ENCODE results near the gene QRICH2.

Gene QRICH2, protein sequence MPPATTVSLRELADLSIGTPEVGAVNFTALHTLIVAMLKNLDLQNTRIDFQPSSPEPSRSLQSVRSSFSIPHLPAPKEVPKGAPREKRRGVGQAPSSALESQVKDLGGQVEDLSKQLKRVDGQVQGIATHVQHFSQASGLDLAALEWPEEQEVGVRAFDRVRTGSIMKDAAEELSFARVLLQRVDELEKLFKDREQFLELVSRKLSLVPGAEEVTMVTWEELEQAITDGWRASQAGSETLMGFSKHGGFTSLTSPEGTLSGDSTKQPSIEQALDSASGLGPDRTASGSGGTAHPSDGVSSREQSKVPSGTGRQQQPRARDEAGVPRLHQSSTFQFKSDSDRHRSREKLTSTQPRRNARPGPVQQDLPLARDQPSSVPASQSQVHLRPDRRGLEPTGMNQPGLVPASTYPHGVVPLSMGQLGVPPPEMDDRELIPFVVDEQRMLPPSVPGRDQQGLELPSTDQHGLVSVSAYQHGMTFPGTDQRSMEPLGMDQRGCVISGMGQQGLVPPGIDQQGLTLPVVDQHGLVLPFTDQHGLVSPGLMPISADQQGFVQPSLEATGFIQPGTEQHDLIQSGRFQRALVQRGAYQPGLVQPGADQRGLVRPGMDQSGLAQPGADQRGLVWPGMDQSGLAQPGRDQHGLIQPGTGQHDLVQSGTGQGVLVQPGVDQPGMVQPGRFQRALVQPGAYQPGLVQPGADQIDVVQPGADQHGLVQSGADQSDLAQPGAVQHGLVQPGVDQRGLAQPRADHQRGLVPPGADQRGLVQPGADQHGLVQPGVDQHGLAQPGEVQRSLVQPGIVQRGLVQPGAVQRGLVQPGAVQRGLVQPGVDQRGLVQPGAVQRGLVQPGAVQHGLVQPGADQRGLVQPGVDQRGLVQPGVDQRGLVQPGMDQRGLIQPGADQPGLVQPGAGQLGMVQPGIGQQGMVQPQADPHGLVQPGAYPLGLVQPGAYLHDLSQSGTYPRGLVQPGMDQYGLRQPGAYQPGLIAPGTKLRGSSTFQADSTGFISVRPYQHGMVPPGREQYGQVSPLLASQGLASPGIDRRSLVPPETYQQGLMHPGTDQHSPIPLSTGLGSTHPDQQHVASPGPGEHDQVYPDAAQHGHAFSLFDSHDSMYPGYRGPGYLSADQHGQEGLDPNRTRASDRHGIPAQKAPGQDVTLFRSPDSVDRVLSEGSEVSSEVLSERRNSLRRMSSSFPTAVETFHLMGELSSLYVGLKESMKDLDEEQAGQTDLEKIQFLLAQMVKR (N-terminal part only)

DNA sequence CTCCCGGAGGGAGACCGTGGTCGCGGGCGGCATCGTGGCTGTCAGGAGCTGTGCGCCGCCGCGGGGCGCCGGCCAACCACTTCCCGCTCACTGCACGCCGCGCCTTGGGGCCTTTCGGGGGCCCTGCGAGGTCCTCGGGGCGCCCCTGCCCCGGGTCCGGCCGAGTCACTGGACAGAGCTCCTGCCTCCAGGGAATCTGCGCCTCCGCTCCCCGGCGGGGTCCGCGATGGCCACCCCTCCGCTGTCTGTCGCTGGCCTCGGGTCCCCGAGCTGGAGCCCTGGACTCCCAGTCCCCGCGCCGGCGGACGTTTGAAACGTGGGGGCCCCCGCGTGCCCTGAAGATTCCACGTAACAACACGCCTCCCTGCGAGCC, at the start of gene QRICH2:
TSS of gene QRICH2 (minus strand) at position 311 of the 373 bp plus-strand sequence. CDS start at position 33, 278 bp downstream.
- H3K4me3 ChIP-seq (ENCODE audit: control insufficient read depth, low read depth, low read length), result no peak within 1 kb of the TSS
- no peak for DNase-seq (ENCODE audit: low read depth)
- TF ChIP-seq, protein P1, sequence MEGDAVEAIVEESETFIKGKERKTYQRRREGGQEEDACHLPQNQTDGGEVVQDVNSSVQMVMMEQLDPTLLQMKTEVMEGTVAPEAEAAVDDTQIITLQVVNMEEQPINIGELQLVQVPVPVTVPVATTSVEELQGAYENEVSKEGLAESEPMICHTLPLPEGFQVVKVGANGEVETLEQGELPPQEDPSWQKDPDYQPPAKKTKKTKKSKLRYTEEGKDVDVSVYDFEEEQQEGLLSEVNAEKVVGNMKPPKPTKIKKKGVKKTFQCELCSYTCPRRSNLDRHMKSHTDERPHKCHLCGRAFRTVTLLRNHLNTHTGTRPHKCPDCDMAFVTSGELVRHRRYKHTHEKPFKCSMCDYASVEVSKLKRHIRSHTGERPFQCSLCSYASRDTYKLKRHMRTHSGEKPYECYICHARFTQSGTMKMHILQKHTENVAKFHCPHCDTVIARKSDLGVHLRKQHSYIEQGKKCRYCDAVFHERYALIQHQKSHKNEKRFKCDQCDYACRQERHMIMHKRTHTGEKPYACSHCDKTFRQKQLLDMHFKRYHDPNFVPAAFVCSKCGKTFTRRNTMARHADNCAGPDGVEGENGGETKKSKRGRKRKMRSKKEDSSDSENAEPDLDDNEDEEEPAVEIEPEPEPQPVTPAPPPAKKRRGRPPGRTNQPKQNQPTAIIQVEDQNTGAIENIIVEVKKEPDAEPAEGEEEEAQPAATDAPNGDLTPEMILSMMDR (conservative IDR thresholded peaks at IDR 0.05; ENCODE audit: control insufficient read depth, insufficient read depth, low read depth, low read length), result no peak

DNA sequence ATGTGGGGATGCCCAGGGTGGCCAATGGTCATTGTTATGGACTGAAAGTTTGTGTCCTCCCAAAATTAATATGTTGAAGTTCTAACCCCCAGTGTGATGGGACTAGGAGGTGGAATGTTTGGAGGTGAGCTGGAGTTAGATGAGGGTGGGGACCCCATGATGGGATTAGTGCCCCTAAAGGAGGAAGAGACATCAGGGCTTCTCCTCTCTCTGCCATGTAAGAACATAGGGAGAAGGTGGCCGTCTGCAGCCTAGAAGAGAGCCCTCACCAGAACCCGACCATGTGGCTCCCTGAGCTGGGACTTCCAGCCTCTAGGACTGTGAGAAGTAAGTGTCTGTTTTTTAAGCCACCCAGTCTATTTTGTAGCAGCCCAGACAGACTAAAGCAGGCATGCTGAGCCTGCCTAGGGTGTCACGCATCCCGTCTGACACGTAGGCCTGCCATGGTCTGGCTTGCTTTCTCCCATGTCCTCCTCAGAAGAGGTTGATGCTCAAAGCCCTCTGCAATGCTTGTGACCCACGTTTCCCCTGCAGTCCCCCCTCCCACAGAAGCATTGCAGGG, 49.6 kb upstream of the QRICH2 start:
- TF ChIP-seq, protein P1 (conservative IDR thresholded peaks at IDR 0.05; ENCODE audit: control insufficient read depth, insufficient read depth, low read depth, low read length), result no peak
- DNase-seq (ENCODE audit: low read depth), result no peak

DNA sequence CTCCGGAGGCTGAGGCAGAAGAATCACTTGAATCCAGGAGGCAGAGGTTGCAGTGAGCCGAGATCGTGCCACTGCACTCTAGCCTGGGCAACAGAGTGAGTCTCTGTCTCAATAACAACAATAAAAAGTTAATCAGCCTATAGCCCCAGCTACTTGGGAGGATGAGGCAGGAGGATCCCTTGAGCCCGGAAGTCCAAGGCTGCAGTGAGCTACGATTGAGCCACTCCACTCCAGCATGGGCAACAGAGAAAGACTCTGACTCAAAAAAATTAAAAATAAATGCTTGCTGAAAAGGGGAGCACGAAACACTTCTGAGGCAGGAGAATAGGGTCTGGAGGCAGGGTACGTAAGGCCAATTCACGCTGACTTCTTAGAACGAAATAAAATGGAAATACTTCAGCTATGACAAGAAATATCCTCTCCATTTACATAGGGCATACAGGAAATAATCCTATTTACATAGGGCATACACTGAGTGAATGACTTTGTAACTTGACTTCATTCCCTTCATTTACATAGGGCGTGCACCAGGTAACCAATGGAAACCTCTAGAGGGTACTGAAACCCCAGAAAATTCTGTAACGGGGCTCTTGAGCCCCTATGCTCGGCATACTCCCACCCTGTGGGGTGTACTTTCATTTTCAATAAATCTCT, 48.9 kb upstream of the QRICH2 start:
- TF ChIP-seq, protein P1 (conservative IDR thresholded peaks at IDR 0.05; ENCODE audit: control insufficient read depth, insufficient read depth, low read depth, low read length), result no peak
- H3K4me3 ChIP-seq (ENCODE audit: control insufficient read depth, low read depth, low read length), result no peak overlapping the region
- no peak for DNase-seq (ENCODE audit: low read depth)

More for the DNA sequence above, 49.6 kb upstream of the QRICH2 start:
- H3K4me3 ChIP-seq (ENCODE audit: control insufficient read depth, low read depth, low read length), result no peak overlapping the region

DNA sequence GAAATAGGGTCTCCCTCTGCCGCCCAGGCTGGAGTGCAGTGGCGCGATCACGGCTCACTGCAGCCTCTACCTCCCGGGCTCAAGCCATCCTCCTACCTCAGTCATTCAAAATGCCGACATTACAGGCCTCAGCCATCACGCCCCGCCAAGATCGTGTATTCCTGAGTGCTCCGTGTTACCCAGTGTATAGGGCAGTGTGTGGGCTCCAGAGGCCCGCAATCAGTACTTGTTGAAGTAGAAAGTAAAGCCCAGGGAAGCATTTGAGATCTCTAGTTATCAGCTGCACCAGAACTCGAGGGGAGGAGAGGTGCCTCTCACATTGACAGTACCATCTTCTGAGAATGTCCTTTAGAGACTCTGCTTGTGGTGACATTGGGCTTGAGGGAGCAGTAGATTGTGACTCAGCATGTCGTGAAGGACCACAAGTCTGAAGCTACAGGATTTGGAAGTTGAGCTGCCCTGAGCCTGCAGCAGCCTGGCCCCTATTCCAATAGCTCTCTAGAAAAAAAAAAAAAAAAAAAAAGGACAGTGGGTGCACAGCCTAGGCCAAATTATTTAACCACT, 46.8 kb upstream of the QRICH2 start:
- H3K4me3 ChIP-seq (ENCODE audit: control insufficient read depth, low read depth, low read length), result no peak overlapping the region
- TF ChIP-seq, protein P1 (conservative IDR thresholded peaks at IDR 0.05; ENCODE audit: control insufficient read depth, insufficient read depth, low read depth, low read length), result no peak

DNA sequence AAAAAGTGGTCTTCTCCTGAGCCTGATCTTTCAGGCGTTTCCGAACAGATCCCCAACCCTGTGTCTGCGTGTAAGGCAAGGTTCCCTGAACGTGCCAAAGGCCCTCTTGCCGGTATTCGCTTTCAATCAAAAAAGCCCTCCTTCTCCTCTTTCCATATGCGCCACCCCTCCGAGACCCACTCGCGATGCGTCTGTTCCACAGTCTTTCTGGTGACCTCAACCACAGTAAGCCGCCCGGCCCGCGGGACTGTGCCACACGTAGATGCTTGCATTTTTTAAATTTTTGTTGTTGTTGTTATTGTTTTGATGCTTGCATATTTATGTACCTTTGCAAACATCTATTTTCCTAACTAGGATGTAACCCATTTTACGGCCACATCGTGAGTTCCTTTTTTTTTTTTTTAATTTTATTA, 46.2 kb upstream of the QRICH2 start:
- H3K4me3 ChIP-seq (ENCODE audit: control insufficient read depth, low read depth, low read length), result peak overlapping the region; percentile 78
- no peak for DNase-seq (ENCODE audit: low read depth)
- TF ChIP-seq, protein P1 (conservative IDR thresholded peaks at IDR 0.05; ENCODE audit: control insufficient read depth, insufficient read depth, low read depth, low read length), result no peak

More for the DNA sequence above, 46.8 kb upstream of the QRICH2 start:
- no peak for DNase-seq (ENCODE audit: low read depth)

All from fibroblast of mammary gland (primary cell).